HUDEP-2 (cell line): Measurements from ENCODE around the gene BMP10.

ENCODE experiments used
- DNase-seq, 76 experiments: peaks; one replicate each; lab custom pipeline; 2025; ENCODE audit not compliant: unreplicated experiment in 76 of 76; lab: John Stamatoyannopoulos, UW

The BMP10 gene, protein sequence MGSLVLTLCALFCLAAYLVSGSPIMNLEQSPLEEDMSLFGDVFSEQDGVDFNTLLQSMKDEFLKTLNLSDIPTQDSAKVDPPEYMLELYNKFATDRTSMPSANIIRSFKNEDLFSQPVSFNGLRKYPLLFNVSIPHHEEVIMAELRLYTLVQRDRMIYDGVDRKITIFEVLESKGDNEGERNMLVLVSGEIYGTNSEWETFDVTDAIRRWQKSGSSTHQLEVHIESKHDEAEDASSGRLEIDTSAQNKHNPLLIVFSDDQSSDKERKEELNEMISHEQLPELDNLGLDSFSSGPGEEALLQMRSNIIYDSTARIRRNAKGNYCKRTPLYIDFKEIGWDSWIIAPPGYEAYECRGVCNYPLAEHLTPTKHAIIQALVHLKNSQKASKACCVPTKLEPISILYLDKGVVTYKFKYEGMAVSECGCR

DNA sequence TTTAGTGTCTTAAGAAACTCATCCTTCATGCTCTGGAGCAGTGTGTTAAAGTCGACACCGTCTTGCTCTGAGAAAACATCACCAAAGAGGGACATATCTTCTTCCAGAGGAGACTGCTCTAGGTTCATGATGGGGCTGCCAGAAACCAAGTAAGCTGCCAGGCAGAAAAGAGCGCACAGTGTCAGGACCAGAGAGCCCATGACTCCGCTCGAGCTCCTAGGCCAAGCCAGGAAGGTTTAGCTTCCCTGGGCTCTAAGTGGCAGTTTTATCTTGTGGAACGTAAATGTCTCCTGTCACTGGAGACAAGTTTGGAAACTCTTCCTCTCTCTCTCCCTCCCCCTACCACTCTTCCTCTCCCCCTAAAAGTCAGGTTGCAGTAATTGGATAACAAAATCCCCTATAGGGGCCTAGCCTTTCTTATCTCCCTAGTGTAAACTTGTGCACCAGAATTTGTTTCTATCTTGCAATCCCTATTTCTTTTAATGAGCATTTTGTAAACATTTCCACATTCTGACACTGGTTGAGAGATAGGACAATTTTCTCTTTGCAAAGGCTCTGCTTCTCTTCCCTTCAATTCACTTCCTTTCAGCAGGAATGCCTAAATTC is at the start of gene BMP10:
Gene BMP10, minus strand, starts transcription at position 239 of the 606 bp plus-strand sequence. Its CDS starts 39 bp downstream, at position 200.
- DNase-seq, result no peak

DNA sequence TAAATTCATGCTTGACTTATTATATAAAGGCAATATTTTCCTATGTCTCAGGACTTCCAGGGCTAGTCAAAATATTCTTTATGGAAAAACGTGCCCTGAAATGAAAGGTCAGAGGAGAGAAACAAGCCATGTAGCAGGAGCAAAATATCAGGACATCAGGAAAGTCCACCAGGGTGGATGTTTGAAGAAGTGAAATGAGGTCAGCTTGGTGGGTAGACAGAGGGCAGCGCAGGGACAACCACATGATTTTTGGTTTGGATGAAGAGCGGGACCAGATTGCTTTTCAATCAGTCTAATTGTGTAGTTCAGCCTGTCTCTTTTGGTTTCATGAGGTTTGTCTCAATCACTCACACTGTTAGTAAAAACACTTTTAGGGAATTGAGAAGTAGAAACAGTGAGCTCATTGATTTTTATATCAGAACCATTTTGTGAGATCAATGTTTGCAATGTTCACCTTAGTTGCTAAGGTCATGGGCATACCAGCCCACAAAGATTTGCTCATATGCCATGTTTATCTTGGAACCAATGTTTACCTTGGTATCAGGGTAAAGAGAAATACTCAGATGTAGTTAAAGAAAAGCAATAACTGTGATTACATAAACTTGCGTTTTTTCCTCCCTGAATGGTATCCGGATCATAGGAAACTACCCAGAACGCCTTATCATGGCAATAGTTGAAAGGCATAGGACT is 49.4 kb upstream of the BMP10 start:
- DNase-seq, result no peak

DNA sequence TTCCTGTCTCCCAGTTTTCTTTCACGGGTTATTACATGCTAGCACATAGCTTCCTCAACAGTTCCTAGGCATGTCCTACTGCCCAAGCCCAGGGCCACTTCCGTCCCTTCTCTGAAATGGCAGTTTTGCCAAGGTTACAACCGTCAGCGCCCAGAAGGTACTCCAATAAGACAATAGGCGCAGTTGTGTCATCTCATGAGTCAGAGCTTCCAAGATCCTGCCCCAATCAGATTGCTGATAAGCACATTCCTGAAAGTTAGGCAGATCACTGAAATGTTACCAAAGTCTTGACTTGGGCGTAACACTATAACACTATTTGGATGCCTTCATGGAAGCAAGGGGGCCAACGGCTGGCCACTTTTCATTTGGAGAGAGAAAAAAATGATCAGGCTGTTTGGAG is 47.3 kb upstream of the BMP10 start:
- DNase-seq, result no peak

DNA sequence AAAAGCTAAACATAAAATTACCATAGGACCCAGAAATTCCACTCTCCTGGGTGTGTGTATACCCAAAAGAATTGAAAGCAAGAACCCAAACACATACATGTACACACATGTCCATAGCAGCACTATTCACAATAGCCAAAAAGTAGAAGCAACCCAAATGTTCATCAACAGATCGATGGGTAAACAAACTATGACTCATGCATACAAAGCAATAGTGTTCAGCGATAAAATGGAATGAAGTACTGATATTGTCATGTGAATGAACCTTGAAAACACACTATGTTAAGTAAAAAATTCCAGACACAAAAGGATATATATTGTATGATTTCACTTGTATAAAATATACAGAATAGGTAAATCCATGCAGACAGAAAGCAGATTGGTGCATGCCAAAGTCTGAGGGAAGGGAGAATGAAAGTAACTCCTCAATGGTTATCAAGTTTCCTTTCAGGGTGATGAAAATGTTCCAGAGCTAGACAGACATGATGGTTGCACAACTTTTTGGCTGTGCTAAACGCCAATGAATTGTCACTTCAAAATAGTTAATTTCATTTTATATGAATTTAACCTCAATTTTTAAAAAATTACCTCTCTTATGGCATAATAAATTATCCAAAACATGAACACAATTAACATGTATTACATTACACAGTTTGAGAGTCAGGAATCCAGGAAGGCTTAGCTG is 46.0 kb upstream of the BMP10 start:
- DNase-seq, result no peak

DNA sequence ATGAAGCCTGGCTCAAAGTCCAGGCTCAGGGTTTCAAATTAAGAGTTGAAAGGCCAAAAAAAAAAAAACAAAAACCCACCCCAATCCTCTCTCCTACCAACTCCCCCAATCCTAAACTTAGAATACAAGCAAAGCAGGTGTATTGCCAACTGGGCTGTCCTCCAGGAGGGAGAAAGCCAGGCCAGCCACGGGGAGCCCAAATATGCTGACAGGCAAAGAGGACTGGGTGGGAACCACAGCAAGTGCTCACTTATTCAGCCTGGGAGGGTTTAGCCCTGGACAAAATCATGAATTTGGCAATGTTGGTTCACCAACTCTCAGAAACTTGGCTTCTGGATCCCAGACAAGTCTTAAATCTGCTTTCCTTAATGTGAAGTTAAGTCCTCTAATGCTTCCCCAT is 45.0 kb upstream of the BMP10 start:
- no peak for DNase-seq

DNA sequence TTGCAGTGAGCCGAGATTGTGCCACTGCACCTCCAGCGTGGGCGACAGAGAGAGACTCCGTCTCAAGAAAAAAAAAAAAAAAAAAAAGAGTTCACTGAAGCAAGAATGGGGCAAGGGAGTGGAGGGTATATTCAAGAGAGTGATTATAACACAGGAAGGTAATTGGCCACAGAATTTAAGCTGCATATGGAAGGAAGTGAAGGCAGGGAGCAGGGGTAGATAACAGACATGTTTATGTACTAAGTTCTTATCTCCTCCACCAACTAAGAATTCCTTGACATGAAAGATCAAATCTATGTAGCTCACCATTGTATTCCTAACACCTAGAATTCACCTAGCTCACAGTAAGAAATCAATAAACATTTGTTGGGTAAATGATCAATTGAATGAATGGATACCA is 44.2 kb upstream of the BMP10 start:
- no peak for DNase-seq

DNA sequence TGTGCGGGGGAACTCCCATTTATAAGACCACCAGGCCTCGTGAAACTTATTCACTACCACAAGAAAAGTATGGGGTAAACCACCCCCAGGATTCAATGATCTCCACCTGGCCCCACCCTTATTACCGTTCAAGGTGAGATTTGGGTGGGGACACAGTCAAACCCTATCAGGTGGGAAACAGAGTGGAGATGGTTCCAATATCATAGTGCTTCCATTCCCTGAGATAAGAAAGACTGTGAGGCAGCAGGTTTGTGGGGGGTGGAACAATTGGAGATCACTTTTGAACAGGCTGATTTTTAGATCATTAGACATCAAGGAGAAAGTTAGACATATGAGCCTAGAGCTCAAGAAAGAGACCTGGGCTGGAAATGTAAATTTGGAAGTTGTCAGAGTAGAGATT is 42.2 kb upstream of the BMP10 start:
- DNase-seq, result no peak

DNA sequence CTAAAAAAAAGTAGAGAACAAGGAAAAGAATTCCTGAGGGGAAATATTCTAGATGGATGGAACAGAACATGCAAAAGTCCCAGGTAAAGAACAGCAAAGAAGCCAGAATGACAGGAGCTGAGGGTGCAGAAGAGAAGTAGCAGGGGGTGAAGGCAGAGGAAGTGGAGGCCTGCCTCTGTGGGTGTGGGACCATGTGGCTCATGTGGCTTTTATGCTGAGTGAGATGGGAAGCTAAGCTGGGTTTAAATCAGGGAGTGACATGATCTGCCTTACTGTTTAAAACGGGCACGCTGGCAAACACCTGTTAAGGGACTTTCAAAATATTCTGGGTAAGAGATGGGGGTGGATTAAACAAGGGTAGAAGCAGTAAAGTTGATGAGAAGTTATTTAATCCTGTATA is 41.5 kb upstream of the BMP10 start:
- DNase-seq, result no peak

DNA sequence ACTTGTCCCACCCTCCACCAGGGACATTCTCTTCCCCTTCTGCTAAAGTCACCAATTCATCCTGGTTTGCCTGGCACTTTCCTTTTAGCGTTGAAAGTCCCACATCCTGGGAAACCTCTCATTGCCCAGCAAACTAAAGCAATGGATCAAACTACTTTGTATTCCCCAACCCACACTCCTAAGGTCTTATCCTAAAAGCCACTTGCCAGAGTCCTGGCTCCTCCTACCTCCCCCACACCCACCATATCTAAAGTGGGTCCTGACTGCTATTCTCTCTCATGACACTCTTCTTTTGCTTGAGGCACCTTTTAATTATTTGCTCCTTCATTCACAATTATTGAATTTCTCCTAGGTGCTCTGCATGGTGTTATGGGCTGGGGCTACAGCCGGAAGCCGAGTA is 40.9 kb upstream of the BMP10 start:
- DNase-seq, result peak in 1 of 76 experiments; percentile 1

DNA sequence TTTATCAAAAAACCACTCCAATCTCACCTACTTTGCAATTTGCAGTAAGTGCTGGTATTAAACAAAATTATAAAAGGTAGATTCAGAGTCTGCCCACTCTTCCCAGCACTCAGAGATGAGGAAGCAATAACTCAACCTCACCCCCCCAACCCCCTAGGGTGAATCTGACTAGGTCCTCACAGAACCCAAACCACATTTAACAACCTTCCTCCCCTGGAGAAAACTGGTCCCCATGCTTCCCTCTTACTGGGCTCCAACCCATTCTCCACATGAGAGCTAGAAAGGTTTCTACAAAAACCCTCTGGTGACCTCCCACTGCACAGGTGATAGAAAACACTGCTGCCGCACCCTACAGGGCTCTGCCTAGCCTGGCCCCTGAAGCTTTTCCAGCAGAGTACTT is 40.5 kb upstream of the BMP10 start:
- no peak for DNase-seq

DNA sequence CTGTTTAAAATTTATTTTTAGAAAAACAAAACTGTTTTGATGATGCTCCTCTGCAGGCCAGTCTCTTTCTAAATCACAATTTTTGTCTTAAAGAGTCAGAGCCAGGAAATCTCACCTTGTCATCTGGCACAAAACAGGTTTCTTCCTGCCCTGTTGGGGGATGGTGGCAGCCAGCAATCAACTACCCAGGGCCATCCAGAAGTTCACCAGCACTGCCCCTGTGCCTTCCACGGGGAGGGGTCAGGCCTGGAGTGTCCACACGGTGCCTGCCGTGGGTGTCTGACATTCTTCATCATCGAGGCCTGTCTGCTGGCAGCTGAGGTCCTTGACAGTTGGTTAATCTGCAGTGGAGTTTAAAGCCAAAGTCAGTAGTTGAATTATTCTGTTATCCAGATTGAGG is 40.0 kb upstream of the BMP10 start:
- no peak for DNase-seq

DNA sequence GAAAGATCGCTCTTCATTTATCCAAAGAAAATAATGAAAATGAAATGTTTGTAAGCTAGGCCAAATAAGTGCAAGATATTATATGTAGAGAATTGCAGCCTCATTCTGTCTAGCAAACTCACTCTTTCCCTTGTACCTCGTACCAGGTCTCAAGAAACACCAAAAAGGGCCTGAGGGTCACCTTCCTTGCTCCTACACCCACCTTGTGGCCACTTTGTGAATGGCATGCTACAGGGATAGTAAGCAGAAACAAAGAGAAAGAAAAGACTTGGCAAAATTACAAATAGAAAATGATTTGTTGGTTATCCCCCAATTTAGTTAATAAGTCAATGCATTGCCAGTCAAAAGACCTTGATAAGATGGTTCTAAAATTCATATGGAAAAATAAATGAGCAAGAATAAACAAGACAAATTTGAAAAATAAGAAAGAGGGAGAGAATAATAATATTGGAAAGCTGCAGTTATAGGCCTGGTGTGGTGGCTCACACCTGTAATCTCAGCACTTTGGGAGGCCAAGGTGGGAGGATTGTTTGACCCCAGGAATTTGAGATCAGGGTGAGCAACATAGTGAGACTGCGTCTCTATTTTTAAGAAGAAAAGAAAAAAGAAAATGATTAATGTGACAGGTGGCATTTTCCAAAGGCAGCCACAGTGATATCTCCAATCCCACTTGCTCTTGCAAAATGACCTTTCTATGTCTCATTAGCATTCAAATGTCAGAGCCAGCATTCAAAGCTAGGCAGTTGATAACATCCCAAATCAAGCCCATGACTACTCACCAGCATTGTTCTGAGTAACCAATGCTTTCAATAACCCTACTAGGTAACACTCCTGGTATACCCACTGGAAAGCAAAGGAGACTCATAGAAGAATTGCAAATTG is 38.8 kb upstream of the BMP10 start:
- DNase-seq, result peak in 63 of 76 experiments; percentile 1 to 76 (median 40)

DNA sequence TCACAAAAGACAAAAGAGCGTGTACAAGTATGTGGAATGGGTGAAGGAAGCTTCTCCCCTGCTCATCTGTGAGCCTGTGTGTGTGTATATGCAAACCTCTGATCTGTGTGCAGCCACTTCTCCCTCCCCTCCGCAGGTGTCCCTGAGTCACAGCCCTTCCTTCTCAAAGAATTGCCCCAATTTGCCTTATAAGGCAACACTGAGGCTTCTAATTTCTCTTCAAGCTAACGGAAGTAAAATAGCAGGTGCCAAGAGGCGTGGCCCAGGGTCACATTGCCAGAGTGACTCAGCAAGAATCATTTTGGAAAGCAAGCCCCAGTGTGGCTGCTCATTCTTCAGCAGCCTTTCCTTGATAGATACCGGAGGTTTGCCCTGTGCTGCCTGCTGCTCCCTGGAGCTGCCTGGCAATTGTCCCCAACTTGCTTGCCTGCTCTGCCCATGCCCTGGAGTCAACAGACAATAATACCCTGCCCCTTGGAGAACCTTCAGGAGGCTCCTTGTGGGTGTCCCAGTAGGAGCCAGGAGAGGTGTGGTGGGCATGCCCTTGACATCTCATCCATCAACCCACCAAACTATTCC is 37.3 kb upstream of the BMP10 start:
- peak in 73 of 76 experiments; percentile 6 to 90 (median 60) for DNase-seq

DNA sequence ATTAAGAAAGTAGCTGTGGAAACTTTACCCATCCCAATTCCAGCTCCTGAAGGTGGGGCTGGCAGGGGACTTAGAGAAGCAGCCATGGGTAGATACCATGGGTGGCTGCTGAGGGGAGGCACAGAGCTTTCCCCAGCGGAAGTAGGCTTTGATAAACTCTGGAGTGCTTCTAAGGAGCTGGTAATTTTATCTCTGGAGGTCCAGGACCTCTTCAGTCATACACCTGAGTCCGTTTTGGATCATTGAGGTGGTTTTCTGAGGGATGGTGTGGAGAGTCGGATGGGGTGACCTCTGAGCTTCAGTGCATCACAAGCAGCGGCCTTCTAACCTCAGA is 36.7 kb upstream of the BMP10 start:
- no peak for DNase-seq

DNA sequence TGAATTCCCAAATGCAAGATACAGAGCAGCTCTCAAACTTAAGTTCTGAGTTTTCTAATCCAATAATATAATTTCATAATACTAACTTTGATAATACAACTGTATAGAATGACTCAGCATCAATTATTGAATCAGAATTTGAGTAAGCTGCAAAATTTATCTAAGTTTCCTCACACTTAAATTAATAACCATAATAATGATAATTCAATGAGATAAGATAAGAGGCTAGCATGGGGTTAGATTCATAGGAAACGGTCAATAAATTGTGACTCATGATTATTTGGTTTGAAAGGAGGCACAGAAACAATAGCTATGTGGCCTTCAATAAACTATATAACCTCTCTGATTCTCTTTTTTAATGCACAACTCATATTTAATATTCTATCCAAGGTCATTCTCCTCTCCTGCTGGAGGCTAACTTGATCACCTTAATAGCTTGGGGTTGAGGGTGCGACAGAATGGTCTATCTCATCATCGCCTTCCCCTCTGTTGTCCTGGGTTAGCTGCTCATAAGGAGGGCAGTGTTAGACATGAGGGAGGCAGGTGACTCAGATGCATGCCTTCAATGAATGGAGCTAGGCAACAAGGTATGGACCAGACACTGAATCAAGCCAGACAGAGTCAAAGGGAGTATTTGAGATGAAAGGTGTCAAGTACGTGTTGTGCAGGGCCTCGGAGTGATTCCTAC is 36.2 kb upstream of the BMP10 start:
- peak in 1 of 76 experiments; percentile 3 for DNase-seq

DNA sequence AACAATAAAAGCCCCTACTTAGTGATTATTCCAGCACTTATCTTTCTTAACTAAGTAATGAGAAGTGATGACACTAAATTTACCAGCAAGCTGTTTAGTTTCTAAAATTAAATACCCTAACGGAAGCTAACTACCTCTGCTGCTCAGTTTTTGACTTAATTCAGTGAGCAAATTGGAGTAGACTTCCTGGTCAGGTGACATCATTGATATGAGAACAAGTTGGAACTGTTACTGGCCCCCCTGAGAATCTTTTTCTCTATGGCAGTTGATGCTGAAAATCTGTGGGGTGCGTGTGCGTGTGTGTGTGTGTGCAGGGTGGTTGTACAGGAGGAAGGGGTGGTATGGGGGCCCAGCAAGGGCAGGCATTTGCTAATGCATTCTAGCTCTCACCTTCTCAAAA is 35.5 kb upstream of the BMP10 start:
- no peak for DNase-seq

DNA sequence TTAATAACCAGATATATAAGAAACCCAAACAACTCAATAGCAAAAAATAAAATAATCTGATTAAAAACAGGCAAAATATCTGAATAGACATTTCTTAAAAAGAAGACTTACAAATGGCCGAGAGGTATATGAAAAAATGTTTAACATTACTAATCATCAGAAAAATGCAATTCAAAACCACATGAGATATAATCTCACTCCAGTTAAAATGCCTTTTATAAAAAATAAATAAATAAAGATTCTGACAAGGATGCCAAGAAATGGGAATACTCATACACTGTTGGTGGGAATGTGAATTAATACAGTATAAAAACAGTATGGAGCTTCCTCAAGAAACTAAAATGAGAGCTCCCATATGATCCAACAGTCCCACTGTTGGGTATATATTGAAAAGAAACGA is 33.9 kb upstream of the BMP10 start:
- DNase-seq, result no peak

DNA sequence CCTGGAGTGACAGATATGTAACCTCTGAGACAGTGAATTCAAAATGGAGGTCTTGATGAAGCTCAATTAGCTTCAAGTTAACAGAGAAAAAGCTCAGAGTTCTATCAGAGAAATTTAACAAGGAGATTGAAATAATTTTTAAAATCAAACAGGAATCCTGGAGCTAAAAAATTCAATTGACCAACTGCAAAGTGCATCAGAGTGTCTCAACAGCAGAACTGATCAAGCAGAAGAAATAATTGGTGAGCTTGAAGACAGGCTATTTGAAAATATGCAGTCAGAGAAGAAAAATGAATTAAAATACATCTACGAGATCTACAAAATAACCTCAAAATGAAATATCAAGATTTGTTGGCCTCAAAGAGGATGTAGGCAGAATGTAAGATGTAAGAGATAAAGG is 30.4 kb upstream of the BMP10 start:
- no peak for DNase-seq

DNA sequence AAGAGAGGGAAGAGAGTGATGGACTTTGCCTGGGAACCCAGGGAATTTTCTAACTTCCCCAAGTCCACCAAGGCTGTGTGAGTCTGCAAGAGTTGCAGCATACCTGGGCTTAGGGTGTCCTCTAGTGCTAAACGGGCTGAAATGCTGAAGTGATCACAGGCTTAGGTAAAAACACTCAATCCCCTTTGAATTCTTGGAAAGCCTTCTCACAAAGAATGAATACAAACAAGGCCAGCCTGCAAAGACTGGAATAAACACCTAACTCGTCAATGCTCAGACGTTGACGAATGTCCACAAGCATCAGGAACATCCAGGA is 30.0 kb upstream of the BMP10 start:
- peak in 2 of 76 experiments; percentile 11 to 27 for DNase-seq
